ENCODE measurements around the gene NOX4. TPM values are rescaled to one million over a fixed set of nuclear protein-coding genes. Genes with fewer than 3 reads are reported as not detected.
"Not testable (repeated sequence)": the region's sequence is repeated elsewhere in the genome, so short reads cannot be mapped to it uniquely, and the experiment has no call there.

Gene NOX4
- total RNA-seq, 2 donors from 2014 or later, result 0.62 to 1.6 TPM

- intact Hi-C loops (cut with DNase I), result no loop called here
- Histone ChIP-seq H3K4me3 (no peak overlapping the region), H3K9me3 (no peaks in the 10 kb centered on the region), H3K36me3 (no peaks in the 10 kb centered on the region), H3K27me3 (replicated peaks; ENCODE audit: insufficient read depth) (no peaks in the 10 kb centered on the region), H3K27ac (no peak overlapping the region), H3K4me1 (replicated peaks) (no peaks in the 10 kb centered on the region)
- no peak for DNase-seq (ENCODE audit: low spot score)
- no peak for TF ChIP-seq CTCF (IDR thresholded peaks at IDR 0.05)
- no peak for TF ChIP-seq POLR2A (IDR thresholded peaks at IDR 0.05)
- no peak for TF ChIP-seq POLR2AphosphoS5 (IDR thresholded peaks at IDR 0.05)
- WGBS, result 56% methylated on average over 2 of the region's 2 CpGs
Observed at GRCh38 chr11:89416961-89417360, 74.2 kb downstream of the NOX4 start.

- H3K4me1 ChIP-seq (replicated peaks); H3K9me3 ChIP-seq; H3K27ac ChIP-seq; H3K27me3 ChIP-seq (replicated peaks; ENCODE audit: insufficient read depth); H3K4me3 ChIP-seq; H3K36me3 ChIP-seq; DNase-seq (ENCODE audit: low spot score); intact Hi-C loops (cut with DNase I): not testable (repeated sequence)
- WGBS, result 98% methylated on average over 3 of the region's 3 CpGs
Observed at GRCh38 chr11:89411112-89411511, 80.1 kb downstream of the NOX4 start.

- H3K27ac ChIP-seq; H3K4me1 ChIP-seq (replicated peaks); DNase-seq (ENCODE audit: low spot score); H3K9me3 ChIP-seq; H3K36me3 ChIP-seq; H3K27me3 ChIP-seq (replicated peaks; ENCODE audit: insufficient read depth); H3K4me3 ChIP-seq; intact Hi-C loops (cut with DNase I): not testable (repeated sequence)
- WGBS, result 50% methylated on average over 1 of the region's 1 CpG
Observed at GRCh38 chr11:89410666-89411065, 80.5 kb downstream of the NOX4 start.

GRCh38 chr11:89408441-89408840 lies 82.7 kb downstream of the NOX4 start:
- H3K4me3 ChIP-seq; H3K9me3 ChIP-seq; DNase-seq (ENCODE audit: low spot score); H3K27ac ChIP-seq; intact Hi-C loops (cut with DNase I); H3K27me3 ChIP-seq (replicated peaks; ENCODE audit: insufficient read depth); H3K4me1 ChIP-seq (replicated peaks); H3K36me3 ChIP-seq: not testable (repeated sequence)
- 84% methylated on average over 2 of the region's 2 CpGs for WGBS

- WGBS, result 79% methylated on average over 1 of the region's 1 CpG
- DNase-seq (ENCODE audit: low spot score), result no peak
- no peaks in the 10 kb centered on the region for H3K4me1 ChIP-seq (replicated peaks)
- H3K36me3 ChIP-seq, result no peaks in the 10 kb centered on the region
- no peaks in the 10 kb centered on the region for H3K9me3 ChIP-seq
- intact Hi-C loops (cut with DNase I), result no loop called here
- TF ChIP-seq POLR2AphosphoS5 (IDR thresholded peaks at IDR 0.05) (no peak), CTCF (IDR thresholded peaks at IDR 0.05) (no peak), POLR2A (IDR thresholded peaks at IDR 0.05) (no peak)
- H3K27me3 ChIP-seq (replicated peaks; ENCODE audit: insufficient read depth), result no peaks in the 10 kb centered on the region
- H3K4me3 ChIP-seq, result no peak overlapping the region
- H3K27ac ChIP-seq, result no peak overlapping the region
Observed at GRCh38 chr11:89405629-89406028, 85.5 kb downstream of the NOX4 start.

GRCh38 chr11:89391654-89392053 lies 99.5 kb downstream of the NOX4 start:
- H3K4me1 ChIP-seq (replicated peaks); DNase-seq (ENCODE audit: low spot score); H3K27ac ChIP-seq; H3K9me3 ChIP-seq; H3K27me3 ChIP-seq (replicated peaks; ENCODE audit: insufficient read depth); intact Hi-C loops (cut with DNase I); H3K4me3 ChIP-seq; H3K36me3 ChIP-seq: not testable (repeated sequence)
- WGBS, result 97% methylated on average over 1 of the region's 1 CpG

- H3K4me1 ChIP-seq (replicated peaks); intact Hi-C loops (cut with DNase I); DNase-seq (ENCODE audit: low spot score); H3K36me3 ChIP-seq; H3K27ac ChIP-seq; H3K9me3 ChIP-seq; H3K27me3 ChIP-seq (replicated peaks; ENCODE audit: insufficient read depth); H3K4me3 ChIP-seq: not testable (repeated sequence)
- 83% methylated on average over 3 of the region's 3 CpGs for WGBS
Observed at GRCh38 chr11:89387501-89387900, 103.7 kb downstream of the NOX4 start.

- intact Hi-C loops (cut with DNase I); H3K27ac ChIP-seq; H3K4me3 ChIP-seq; H3K36me3 ChIP-seq; H3K27me3 ChIP-seq (replicated peaks; ENCODE audit: insufficient read depth); H3K4me1 ChIP-seq (replicated peaks); H3K9me3 ChIP-seq; DNase-seq (ENCODE audit: low spot score): not testable (repeated sequence)
- WGBS, result 99% methylated on average over 6 of the region's 6 CpGs
Observed at GRCh38 chr11:89382986-89383385, 108.2 kb downstream of the NOX4 start.
